Activated T-cell treated with anti-CD3 and anti-CD28 coated beads, Interleukin-2, amount 50 U/mL, for 1 hour (primary cell): Measurements from ENCODE around the gene UQCC2.

Experiments
- DNase-seq: peaks from one replicate; pipeline ENCODE4 v3.0.0-alpha.2; 2020

Gene UQCC2

GRCh38 chr6:33711140-33712129 lies at the start of gene UQCC2:
TSS of gene UQCC2 (minus strand) at chr6:33711700. CDS start at chr6:33711686, 14 bp downstream.
- peak; percentile 97 for DNase-seq

- no peak for DNase-seq
Observed at GRCh38 chr6:33759887-33760629, 48.6 kb upstream of the UQCC2 start.

- no peak for DNase-seq
Observed at GRCh38 chr6:33758815-33759216, 47.3 kb upstream of the UQCC2 start.

- no peak for DNase-seq
Observed at GRCh38 chr6:33757906-33758305, 46.4 kb upstream of the UQCC2 start.

GRCh38 chr6:33757113-33757512 lies 45.6 kb upstream of the UQCC2 start:
- no peak for DNase-seq

DNA sequence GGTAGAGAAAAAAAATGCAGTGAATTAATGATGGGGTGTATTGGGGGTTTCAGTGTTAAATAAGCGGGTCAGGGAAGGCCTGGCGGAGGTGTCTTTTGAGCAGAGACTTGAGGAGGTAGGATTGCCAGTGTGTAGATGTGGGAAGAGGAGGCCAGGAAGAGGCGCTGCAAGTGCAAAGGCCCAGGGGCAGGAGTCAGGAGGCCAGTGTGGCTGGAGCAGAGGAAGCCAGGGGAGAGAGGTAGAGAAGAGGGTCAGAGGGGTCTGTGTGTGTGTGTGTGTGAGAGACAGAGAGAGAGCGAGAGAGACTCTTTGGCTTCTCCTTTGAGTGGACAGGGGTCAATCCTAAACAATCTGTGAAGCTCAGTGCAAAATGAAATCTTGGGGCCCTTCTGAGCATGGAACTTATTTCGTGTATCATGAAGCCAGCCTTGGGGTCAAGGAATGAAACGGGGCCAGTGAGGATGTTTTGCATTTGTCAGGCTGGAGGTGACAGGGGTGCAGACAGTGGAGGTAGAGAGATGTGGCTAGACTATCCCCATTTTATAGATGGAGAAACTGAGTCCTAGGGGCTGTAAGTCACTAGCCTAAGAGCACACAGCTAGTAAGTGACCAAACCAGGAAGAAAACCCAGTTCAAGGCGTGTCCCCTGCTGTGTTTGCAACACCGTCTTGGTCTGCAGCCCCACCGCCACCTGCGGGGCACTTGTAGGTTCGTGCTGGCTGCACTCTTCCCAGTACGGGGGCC lies 44.9 kb upstream of the UQCC2 start:
- DNase-seq: no peak

GRCh38 chr6:33755070-33755869 lies 43.8 kb upstream of the UQCC2 start:
- DNase-seq: no peak

- DNase-seq: no peak
Observed at GRCh38 chr6:33754222-33754621, 42.7 kb upstream of the UQCC2 start.

GRCh38 chr6:33752646-33753015 lies 41.1 kb upstream of the UQCC2 start:
- no peak for DNase-seq

DNA sequence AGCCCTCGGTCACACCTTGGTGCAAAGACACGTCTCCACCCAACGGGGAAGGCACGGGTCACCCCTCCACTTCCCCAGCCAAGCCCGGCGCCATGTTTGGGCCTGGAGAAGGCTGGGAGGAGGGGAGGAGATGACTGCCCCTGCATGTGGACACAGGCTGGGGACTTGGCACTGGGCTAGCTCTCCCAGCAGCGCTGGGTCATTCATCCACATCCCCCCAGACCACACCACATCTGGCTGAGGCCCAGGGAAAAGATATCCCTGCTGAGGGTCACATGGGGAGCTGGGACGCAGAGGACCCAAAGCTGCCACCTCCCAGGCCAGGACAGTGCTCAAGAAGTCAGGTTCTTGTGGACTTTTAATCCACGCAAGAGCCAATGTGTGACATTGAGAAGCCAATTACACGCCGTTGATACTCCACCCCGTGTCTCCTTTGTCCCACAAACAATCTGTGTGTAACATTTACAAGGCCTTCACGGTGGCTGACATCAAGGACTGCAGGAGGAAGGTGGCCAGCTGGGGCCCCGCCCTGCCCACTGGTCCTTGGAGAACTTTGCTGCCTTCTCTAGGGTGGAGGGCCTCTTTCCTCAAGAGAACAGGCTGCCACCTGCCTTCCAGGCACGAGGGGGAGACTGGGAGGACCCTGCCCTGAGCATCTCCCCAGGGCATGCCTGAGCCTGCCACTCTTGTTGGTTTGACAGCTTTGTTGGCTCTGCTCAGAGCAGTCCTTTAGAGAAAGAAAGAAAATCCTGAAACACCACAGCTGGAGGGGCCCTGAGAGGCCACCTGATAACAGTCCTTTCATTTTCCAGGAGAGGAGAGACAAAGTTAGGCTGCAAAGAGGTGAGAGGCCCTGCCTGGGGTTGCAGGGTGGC lies 40.5 kb upstream of the UQCC2 start:
- DNase-seq: no peak

DNA sequence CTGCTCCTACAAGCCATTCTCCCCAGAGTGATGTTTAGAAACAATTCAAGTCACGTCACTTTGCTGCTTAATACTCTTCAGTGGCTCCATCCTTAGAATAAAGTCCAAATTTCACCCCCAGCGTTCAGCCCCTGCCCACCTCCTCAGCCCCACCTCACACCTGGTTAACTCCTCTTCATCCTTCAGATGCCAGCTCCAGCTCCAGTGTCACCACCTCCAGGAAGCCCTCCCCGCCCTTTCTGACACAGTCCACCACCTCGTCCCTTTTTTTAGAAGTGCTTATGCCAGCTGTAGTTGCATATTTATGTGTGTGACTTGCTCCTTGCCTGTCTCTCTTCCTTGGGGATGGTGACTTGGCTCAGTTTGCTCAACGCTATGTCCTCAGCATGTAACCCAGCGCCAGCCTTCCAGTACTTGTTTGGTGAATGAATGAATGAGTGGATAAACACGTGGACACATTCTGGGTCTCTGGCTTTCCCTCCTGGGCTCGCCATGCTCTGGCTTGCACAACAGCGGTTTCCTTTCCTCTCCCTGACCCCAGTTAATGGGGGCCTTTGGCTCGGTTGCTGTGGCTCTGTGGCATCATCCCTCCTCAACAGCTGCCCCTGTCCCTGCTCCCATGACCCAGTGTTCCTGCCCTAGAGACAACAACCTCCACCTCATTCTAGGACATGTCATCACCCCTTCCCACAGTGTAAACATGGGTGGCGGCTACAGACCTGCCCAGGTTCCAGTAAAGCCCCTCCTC lies 38.9 kb upstream of the UQCC2 start:
- no peak for DNase-seq

DNA sequence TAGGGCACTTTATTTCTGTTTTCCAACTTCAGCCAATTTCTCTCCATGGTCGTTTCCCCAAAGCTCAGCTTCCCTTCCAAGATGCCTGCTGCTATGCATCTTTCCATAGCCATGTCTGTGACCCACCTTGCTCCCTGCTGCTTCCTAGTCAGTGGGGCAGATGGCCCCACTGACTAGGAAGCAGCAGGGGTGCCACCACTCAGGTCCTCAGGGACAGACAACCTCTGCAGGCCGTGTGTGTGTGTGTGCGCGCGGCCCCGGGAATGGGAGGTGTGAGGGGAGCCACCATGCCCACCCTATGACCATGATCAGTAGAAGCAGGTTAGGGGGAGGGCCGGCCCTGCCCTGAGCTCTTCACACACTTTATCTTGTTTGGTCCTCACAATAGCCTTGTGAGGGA lies 37.9 kb upstream of the UQCC2 start:
- no peak for DNase-seq

DNA sequence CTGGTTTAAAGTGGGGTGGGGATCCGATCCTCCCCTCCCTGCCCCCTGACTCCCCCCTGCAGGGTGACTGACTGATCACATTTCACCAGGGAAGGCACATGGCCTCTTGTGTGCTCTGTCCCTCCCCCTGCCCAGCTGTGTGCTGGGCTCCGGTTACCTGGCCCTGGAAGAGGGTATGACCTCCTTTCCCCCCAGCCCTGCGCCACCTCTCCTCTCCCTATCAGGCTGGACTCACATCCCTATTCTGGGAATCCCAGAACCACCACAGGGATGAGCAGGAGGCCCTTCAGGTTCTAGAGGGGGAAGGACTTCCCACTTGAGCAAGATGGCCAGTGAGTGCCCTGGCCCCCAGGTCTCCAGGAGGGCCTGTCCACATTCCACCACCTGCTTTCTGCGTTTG lies 37.3 kb upstream of the UQCC2 start:
- no peak for DNase-seq

DNA sequence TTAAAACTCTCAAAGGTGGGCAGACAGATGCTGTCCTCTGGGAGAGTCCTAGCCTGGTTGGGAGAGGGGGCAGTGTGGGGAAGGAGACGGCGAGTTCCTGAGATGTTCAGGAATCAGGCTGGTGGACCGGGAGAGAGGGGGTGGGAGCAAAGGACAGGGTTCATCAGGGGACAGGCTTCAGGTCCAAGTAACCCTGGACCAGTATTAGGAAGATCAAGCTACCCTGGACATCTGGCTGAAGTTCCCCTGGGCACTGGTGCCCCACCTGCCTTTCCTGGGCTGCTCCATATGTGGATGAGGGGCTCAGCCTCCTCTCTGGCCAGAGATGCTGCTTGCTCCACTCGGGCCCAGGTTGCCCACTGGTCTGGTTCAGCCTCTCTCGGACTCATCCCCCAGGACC lies 36.3 kb upstream of the UQCC2 start:
- DNase-seq: no peak

GRCh38 chr6:33746651-33747100 lies 35.2 kb upstream of the UQCC2 start, which contains the start of gene IP6K3:
TSS of gene IP6K3 (minus strand) at chr6:33746905. CDS start at chr6:33735476, 11,429 bp downstream.
- DNase-seq: no peak

DNA sequence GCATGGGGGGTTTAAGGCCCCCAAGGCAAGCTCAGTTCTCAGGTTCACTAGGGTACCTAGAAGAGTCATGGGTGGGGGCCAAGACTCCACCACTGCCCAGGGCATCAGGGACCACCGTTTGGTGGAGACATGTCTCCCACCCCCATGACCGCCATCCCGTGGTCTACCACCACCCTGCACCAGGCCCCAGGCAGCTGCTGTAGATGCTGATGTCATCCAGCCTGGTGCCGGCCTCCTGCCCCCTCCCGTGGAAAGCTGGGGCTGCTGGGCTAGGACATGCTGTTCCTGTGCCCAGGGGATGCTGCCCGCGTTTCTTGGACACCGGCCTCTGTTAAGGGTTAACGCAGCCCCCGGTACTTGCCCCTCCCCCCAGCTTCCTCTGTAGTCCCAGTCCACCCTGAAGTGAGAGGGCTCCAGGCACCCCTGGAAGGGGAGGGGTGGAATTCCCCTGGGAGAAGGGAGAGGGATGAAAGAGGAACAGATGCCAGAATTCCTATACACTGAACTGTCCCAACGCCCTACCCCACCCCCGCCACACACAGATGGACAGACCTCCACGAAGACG lies 34.6 kb upstream of the UQCC2 start:
- DNase-seq: no peak

DNA sequence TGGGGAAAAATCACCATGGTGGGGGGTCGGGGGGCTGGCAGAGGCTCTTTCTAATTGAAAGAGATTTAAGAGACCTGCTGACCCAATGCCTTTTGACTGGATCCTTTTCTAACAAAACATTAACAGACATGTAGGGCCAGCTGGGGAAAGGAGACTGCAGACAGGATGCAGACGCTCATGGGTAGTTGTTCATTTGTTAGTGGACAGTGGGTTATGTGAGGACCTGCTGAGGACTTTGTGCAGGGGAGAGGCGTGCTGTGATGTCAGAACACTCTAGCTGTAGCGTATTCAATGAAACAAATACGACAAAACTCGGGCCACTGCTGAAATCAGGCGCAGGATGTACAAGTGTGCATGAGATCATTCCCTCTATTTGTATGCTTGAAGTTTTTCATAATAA lies 34.0 kb upstream of the UQCC2 start:
- no peak for DNase-seq

- no peak for DNase-seq
Observed at GRCh38 chr6:33744895-33745546, 33.5 kb upstream of the UQCC2 start.
